Mesodermal cell (in vitro differentiated cells): ENCODE data around the gene ARHGAP18.

Experiments
- H3K27ac ChIP-seq: 2 replicates; pipeline ENCODE4 v1.7.0; 2013; ENCODE audit warnings: mild to moderate bottlenecking, low read depth, low read length, moderate library complexity; ENCODE audit not compliant: severe bottlenecking
- H3K36me3 ChIP-seq: 2 replicates; pipeline ENCODE4 v1.7.1; 2013; ENCODE audit warnings: mild to moderate bottlenecking, low read length, moderate library complexity; ENCODE audit not compliant: control insufficient read depth, insufficient read depth
- H3K4me1 ChIP-seq: one replicate; pipeline ENCODE4 v1.7.1; 2013; ENCODE audit warnings: mild to moderate bottlenecking, low read length; ENCODE audit not compliant: insufficient read depth, control insufficient read depth, poor library complexity, severe bottlenecking
- H3K4me3 ChIP-seq: 2 replicates; pipeline ENCODE4 v1.7.0; 2013; ENCODE audit warnings: low read length, control low read depth, mild to moderate bottlenecking; ENCODE audit not compliant: insufficient read depth, poor library complexity, severe bottlenecking; ENCODE audit errors: extremely low read depth
- H3K9me3 ChIP-seq: 2 replicates; pipeline ENCODE4 v1.7.1; 2013; ENCODE audit warnings: mild to moderate bottlenecking, low read length, moderate library complexity; ENCODE audit not compliant: control insufficient read depth
- WGBS, 2 experiments: methylation state at CpG; one replicate each; pipeline ENCODE4 v1.1.5; 2013; ENCODE audit warnings: missing lambda C conversion rate in 2 of 2; ENCODE audit not compliant: insufficient coverage in 2 of 2; 5-methylcytosine and 5-hydroxymethylcytosine counted together

The ARHGAP18 gene

DNA sequence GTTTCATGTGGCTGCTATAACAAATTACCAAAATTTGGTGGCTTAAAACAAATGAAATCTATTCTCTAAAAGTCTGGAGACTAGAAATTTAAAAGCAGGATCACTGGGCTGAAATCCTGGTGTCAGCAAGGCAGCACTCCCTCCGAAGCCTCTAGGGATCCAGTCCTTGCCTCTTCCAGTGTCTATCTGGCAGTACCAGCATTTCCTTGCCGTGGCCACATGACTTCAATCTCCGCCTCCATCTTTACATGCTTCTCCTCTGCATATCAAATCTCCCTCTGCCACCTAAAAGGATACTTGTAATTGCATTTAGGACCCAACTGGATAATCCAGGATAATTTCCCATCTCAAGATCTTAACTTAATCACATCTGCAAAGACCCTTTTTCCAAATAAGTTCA lies 30.2 kb downstream of the ARHGAP18 start:
- 77 to 92% methylated on average over 1 to 3 of the region's 3 CpGs for WGBS, 2 experiments
- no peaks in the 10 kb centered on the region for H3K9me3 ChIP-seq
- H3K4me1 ChIP-seq: peaks cover 39% of the 10 kb centered on the region
- peak overlapping the region; percentile 19 for H3K27ac ChIP-seq
- H3K4me3 ChIP-seq: no peak overlapping the region
- H3K36me3 ChIP-seq: no peaks in the 10 kb centered on the region

DNA sequence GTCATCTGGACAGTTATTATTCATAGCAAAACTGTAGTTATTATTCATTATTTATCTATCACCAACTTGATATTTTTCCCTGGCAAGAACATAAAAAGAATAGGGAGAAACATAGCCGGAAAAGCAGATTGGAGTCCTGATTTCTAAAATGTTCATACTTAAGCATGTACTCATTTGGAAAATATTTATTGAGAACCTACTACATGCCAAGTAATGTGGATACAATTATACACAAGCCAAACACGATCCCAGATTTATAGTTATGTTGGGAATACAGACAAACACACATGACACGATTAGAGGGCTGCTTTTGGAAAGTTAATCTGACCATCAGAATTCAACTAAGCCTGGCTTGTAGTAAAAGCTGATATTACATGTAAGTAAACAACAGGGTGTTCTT lies 30.7 kb downstream of the ARHGAP18 start:
- peaks cover 35% of the 10 kb centered on the region for H3K4me1 ChIP-seq
- no peak overlapping the region for H3K4me3 ChIP-seq
- WGBS, 2 experiments: 94 to 100% methylated on average over 1 to 2 of the region's 3 CpGs

DNA sequence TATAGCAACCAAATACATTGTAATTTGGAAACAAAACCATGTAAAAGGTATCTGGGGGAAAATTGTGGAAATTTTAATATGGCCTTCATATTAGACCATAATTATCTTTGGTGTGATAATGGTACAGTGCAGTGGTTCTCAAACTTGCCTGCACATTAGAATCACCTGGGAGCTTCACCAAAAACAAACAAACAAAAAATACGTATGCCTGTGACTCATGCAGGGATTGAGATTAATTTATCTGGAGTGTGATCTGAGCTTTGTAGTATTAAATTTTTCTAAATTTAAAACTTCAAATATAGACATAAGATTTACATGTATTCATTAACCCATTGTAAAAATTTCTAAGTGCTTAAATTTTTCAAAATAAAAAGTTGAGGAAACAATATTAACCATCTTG lies 31.5 kb downstream of the ARHGAP18 start:
- peaks cover 36% of the 10 kb centered on the region for H3K4me1 ChIP-seq
- H3K27ac ChIP-seq: no peak overlapping the region
- H3K36me3 ChIP-seq: no peaks in the 10 kb centered on the region
- no CpG with 5 or more reads among the region's 1 CpG for WGBS, 2 experiments
- no peak overlapping the region for H3K4me3 ChIP-seq
- H3K9me3 ChIP-seq: no peaks in the 10 kb centered on the region

More for the DNA sequence above, 30.7 kb downstream of the ARHGAP18 start:
- H3K9me3 ChIP-seq: no peaks in the 10 kb centered on the region
- no peaks in the 10 kb centered on the region for H3K36me3 ChIP-seq
- peak overlapping the region; percentile 19 for H3K27ac ChIP-seq

DNA sequence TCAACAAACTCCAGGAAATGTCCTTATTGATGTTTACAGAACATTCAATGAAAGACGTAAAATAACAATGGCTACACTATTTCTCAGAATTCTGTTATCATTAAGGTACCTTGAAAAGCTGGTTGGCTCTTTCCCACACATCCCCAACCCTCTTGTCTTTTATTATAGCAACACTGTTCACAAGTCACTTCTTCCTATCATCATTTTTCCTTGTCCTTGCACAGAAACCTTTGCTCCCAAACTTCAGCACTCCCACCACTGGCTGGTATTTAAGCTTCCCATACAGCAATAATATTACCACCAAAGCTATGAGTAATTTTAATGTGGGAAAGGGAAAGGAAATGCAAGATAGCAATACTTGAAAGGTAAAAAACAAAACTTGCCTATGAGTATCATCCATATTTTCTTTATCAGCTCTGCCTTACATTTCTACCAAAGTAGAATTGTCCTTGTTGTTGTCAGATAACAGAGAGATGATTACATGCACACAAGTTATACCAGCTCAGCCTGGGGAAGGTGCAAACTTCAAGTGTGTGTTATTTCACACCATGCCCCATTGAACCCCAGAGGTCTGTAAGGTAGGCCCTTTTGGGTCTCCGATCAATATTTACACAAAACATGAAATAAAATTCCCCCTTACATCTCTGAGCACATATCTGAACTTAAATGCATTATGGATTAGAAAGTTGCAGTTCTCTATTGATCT lies 32.2 kb downstream of the ARHGAP18 start:
- Histone ChIP-seq H3K4me1 (peaks cover 40% of the 10 kb centered on the region), H3K9me3 (no peaks in the 10 kb centered on the region), H3K36me3 (no peaks in the 10 kb centered on the region), H3K27ac (no peak overlapping the region), H3K4me3 (no peak overlapping the region)
- 100% methylated on average over 1 of the region's 2 CpGs; no CpG with 5 or more reads in 1 of the 2 experiments for WGBS, 2 experiments

DNA sequence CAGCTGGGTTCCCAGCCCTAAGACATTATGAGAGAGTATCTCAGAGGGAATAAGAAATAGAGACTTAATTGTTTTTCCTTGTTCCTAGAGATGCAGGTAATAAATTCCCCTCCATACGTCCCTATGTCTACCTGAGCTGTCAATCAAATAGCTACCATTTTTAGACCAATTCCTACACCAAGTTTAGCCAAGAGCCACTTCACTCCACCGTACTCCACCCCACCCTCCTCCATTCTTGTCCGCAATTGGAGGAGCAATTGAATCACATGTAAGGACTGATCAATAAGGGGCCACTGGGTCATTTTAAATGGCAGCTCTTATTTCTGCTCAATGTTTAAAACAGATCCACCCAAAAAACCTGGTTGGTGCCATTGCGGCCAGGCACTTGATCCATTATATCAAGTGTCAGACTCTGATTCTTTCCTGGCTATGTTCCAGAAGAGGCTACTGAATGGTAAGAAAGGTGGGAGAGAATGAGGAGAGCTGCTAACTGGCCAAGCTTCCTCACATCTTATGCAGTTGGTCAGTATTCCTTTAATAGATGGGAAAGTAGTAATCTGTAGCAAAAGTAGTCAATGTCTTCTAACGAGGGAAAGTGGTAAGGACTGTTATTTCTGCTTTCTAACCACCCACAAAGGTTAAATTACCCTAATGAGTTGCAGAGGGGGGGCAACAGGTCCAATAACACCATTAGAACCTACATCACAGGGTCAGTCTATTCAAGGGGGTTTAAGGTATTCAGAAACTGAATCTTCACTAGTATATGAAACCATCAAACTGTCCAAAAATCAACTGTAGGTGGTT lies 34.1 kb downstream of the ARHGAP18 start:
- Histone ChIP-seq H3K9me3 (no peaks in the 10 kb centered on the region), H3K36me3 (no peaks in the 10 kb centered on the region), H3K4me1 (peaks cover 46% of the 10 kb centered on the region), H3K4me3 (no peak overlapping the region), H3K27ac (no peak overlapping the region)
- 82 to 94% methylated on average over 3 to 4 of the region's 5 CpGs for WGBS, 2 experiments

DNA sequence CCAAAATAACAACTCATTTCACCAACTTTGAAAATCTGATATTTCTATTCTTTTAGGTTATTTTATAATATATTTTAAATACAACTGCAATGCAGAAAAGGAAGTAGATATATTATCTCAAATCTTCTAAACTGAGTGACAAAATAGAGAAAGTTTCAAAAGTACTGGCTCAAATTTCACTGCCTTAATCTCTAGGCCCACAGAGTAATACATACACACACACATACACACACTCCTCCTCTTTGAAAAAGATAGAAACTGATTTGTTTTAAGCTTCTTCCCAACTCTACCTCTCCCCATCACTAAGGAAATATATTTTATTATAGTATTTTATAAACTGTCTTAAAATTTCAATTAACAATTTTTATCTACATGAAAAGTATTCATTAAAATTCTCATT lies 36.2 kb downstream of the ARHGAP18 start:
- Histone ChIP-seq H3K4me3 (no peak overlapping the region), H3K4me1 (peaks cover 39% of the 10 kb centered on the region), H3K27ac (peak overlapping the region; percentile 99), H3K9me3 (no peaks in the 10 kb centered on the region), H3K36me3 (no peaks in the 10 kb centered on the region)

DNA sequence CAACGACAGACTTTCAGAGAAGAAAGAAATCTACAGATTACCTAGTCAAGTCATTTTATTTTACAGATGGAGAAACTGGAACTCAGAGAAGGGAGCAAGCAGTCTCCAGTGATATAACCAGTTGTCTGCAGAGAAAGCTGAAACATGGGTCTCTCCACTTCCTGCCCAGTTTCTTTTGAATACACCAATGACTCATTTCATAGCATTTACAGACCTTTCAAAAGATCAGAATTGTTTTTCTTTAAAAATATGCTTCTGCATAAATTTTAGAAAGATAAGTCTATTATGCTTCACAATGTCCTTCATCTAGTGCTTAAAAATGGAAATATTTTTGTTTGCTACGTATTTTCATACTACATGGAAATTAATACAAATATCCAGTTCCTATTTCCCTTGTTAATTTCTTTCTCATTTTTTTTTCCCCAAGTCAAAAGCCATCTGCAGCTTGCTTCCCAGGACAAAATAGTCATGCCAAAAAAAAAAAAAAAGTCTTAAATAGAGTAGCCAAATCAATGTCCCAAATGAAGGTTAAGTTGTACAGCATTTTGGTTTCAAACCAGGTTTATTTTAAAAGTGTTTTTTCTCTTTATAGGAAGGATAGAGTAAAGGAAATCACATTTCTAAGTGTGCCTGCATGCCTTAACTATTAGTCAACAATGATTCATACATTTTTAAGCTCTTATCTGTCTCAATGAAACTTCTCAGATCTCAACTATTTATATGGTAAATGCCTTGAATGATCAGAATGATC lies 36.9 kb downstream of the ARHGAP18 start:
- Histone ChIP-seq H3K4me3 (no peak overlapping the region), H3K36me3 (no peaks in the 10 kb centered on the region), H3K4me1 (peaks cover 34% of the 10 kb centered on the region), H3K9me3 (no peaks in the 10 kb centered on the region), H3K27ac (peak overlapping the region; percentile 99)
- 80% methylated on average over 1 of the region's 2 CpGs; no CpG with 5 or more reads in 1 of the 2 experiments for WGBS, 2 experiments

DNA sequence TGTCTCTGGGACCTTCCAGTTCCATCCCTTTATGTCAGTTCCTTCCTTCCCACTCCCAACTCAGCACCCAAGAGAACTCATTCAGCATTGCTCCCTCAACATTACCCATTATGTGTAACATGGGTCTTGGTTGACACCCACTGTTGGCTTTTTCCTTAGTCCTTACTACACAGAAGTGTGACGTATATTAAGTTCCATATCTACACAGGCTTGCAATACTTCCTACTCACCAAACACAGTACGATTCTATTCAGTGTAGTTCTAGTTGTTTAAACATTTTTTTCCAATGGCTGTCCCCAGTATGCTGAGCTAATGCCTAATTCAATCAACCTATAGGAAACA lies 37.7 kb downstream of the ARHGAP18 start:
- no peaks in the 10 kb centered on the region for H3K9me3 ChIP-seq
- 89 to 100% methylated on average over 1 of the region's 2 CpGs for WGBS, 2 experiments
- no peak overlapping the region for H3K4me3 ChIP-seq
- no peaks in the 10 kb centered on the region for H3K36me3 ChIP-seq
- peak overlapping the region; percentile 99 for H3K27ac ChIP-seq
- peaks cover 28% of the 10 kb centered on the region for H3K4me1 ChIP-seq

DNA sequence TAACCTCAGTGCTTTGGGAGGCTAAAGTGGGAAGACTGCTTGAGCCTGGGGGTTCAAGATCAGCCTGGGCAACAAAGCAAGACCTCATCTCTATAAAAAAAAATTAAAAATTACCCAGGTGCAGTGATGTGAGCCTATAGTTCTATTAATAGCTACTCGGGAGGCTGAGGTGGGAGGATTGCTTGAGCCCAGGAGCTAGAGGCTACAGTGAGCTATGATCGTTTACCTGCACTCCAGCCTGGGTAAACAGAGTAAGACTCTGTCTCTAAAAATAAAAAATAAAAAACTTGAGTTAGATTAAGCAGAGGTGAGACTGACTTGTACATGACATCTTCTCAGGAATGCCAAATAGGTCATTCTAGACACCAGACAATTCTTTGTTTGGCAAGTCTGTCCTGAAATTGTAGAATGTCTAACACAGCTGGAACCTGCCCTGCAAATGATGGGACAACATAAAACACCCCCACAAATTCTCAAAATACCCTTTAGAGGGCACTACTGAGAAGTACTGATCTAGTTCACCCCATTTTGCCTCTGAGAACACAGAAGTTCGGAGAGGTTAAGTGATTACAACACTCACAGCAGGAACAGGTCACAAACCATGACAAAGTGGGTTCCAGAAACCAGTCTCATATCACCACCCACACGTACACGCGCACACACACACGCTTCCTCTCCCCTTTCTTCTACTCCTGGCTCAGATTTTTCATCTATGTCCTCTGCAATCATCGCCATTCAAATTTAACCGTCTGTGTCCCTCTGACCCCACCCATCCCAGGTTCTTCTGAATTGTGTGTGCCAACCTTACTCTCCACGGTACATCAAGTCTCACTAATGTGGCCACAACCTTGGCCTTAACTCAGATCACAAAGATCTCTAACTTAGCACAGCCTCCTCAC lies 38.3 kb downstream of the ARHGAP18 start:
- WGBS, 2 experiments: 87 to 88% methylated on average over 8 to 10 of the region's 10 CpGs
- Histone ChIP-seq H3K4me1 (peaks cover 28% of the 10 kb centered on the region), H3K4me3 (no peak overlapping the region), H3K27ac (peak overlapping the region; percentile 99), H3K9me3 (no peaks in the 10 kb centered on the region), H3K36me3 (no peaks in the 10 kb centered on the region)

DNA sequence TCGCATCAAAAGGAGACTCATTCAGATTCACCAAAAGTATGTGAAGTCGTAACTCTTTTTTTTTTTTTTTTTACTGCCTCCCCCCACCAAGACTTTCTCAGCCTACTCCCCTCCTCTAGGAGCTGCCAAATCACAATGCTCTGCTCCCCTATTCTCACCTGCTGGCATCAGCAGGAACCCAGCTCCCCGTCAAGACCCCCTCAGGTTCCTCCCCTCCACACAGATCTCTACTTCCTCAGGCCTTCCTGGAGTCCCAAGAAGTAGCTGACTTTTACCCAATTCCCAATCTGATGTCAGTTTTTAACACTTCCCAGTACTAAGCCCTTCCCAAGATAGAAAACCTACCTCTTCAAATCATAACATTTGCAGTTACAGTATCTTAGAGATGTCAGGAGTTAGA lies 39.3 kb downstream of the ARHGAP18 start:
- WGBS, 2 experiments: 75 to 79% methylated on average over 1 to 3 of the region's 3 CpGs
- Histone ChIP-seq H3K4me1 (peaks cover 28% of the 10 kb centered on the region), H3K4me3 (no peak overlapping the region), H3K27ac (no peak overlapping the region), H3K36me3 (no peaks in the 10 kb centered on the region), H3K9me3 (no peaks in the 10 kb centered on the region)
